ENCODE measurements around the gene TNS1. TPM values are rescaled to one million over a fixed set of nuclear protein-coding genes. Genes with fewer than 3 reads are reported as not detected.

The TNS1 gene
- total and polyA plus RNA-seq, 9 of the 15 experiments (the other 6 are each of a cell fraction or from before 2014, with no cell fraction given): 0.13 to 2.7 (median 0.77) TPM

- FAIRE-seq (no peak), DNase-seq (ENCODE audit: extremely low read depth in 1 of 4, low spot score in 3 of 4) (no peak), ATAC-seq (no peak)
- H4K20me1 ChIP-seq (replicated peaks; ENCODE audit: control insufficient read depth, insufficient read depth, low read length): no peaks in the 10 kb centered on the region
- H3K4me2 ChIP-seq (ENCODE audit: insufficient read depth, low read length): peak overlapping the region; percentile 69; the same call in 1 of the 2 replicates
- TF ChIP-seq ZNF316 (IDR thresholded peaks at IDR 0.05) (peak; percentile 35; the same call in 1 of the 2 replicates), GTF2A2 (tag; IDR thresholded peaks at IDR 0.05) (no peak), RFX5 (IDR thresholded peaks at IDR 0.05; ENCODE audit: low read depth, low read length) (no peak), C11orf30 (IDR thresholded peaks at IDR 0.05; ENCODE audit: low read depth) (0 out of 2 replicates have a peak, but pooled peaks have one; percentile 29), MAFG (tag; conservative IDR thresholded peaks at IDR 0.05) (peak; percentile 11; the same call in 1 of the 2 replicates)
- peaks cover 34% of the 10 kb centered on the region in 2 experiments; a peak in 4 of 5 replicates for H3K4me1 ChIP-seq (replicated peaks in 1 of 2; ENCODE audit: control insufficient read depth in 2 of 2, insufficient read depth in 2 of 2, low read length in 2 of 2)
- ChIA-PET POLR2A (interaction anchor here (0.6 to 1.0 kb wide), 6 partner anchors 10 to 323 kb away, joined by 3 read pairs; no protein-coding TSS in a partner anchor), CTCF (ENCODE audit: low intra/inter-chr PET ratio) (no interaction called here)
- peak overlapping the region; percentile 67 to 89; a peak in 3 of 4 replicates for H3K9ac ChIP-seq (ENCODE audit: insufficient read depth in 1 of 2, low read depth in 2 of 2, low read length in 2 of 2)
- H3K27ac ChIP-seq (ENCODE audit: extremely low read depth, low read depth, low read length): peak overlapping the region; percentile 83
- no peaks in the 10 kb centered on the region for H3K27me3 ChIP-seq (ENCODE audit: control insufficient read depth in 2 of 2, insufficient read depth in 2 of 2, low read length in 2 of 2)
- intact Hi-C loops (cut with micrococcal nuclease) (no loop called here), in situ Hi-C loops (cut with MboI) (no loop called here)
- H3K9me3 ChIP-seq (replicated peaks; ENCODE audit: control insufficient read depth, insufficient read depth, low read depth, low read length): no peaks in the 10 kb centered on the region
- H3K36me3 ChIP-seq (ENCODE audit: control insufficient read depth, insufficient read depth, low read length): no peaks in the 10 kb centered on the region; the same call in 2 of the 3 replicates
- H3K79me2 ChIP-seq (ENCODE audit: control insufficient read depth, insufficient read depth, low read length): no peaks in the 10 kb centered on the region
- H3K9me1 ChIP-seq (ENCODE audit: control insufficient read depth, insufficient read depth, low read length): no peaks in the 10 kb centered on the region
- no peak overlapping the region for H3K4me3 ChIP-seq
- 44% methylated on average over 2 of the region's 4 CpGs for whole genome bisulfite sequencing (ENCODE audit: insufficient coverage, low coverage, missing lambda C conversion rate)
- BruUV-seq (replicated peaks): no TSS peak
- peak overlapping the region; percentile 93 for H2AFZ ChIP-seq (ENCODE audit: low read depth, low read length)
These were observed 175.8 kb downstream of the TNS1 start for GRCh38 chr2:217826991-217827390.

- no peak overlapping the region for H2AFZ ChIP-seq (ENCODE audit: low read depth, low read length)
- H3K79me2 ChIP-seq (ENCODE audit: control insufficient read depth, insufficient read depth, low read length): no peaks in the 10 kb centered on the region
- H3K4me2 ChIP-seq (ENCODE audit: insufficient read depth, low read length): no peak overlapping the region
- BruUV-seq (replicated peaks): no TSS peak
- ATAC-seq: no peak
- WGBS (ENCODE audit: insufficient coverage, low coverage, missing lambda C conversion rate): 92% methylated on average over 4 of the region's 6 CpGs
- H3K27ac ChIP-seq (ENCODE audit: extremely low read depth, low read depth, low read length): no peak overlapping the region; the same call in 2 of the 3 replicates
- no peaks in the 10 kb centered on the region for H3K9me1 ChIP-seq (ENCODE audit: control insufficient read depth, insufficient read depth, low read length)
- FAIRE-seq: no peak
- H3K9me3 ChIP-seq (replicated peaks; ENCODE audit: control insufficient read depth, insufficient read depth, low read depth, low read length): no peaks in the 10 kb centered on the region
- H3K4me3 ChIP-seq: no peak overlapping the region
- CTCF ChIA-PET (ENCODE audit: low intra/inter-chr PET ratio): no interaction called here
- no peak overlapping the region for H3K9ac ChIP-seq (ENCODE audit: insufficient read depth in 1 of 2, low read depth in 2 of 2, low read length in 2 of 2)
- peaks cover 33 to 34% of the 10 kb centered on the region in 2 experiments; a peak in 4 of 5 replicates for H3K4me1 ChIP-seq (replicated peaks in 1 of 2; ENCODE audit: control insufficient read depth in 2 of 2, insufficient read depth in 2 of 2, low read length in 2 of 2)
- no peaks in the 10 kb centered on the region; the same call in 2 of the 3 replicates for H3K36me3 ChIP-seq (ENCODE audit: control insufficient read depth, insufficient read depth, low read length)
- no peaks in the 10 kb centered on the region for H3K27me3 ChIP-seq (ENCODE audit: control insufficient read depth in 2 of 2, insufficient read depth in 2 of 2, low read length in 2 of 2)
- no peak for DNase-seq (ENCODE audit: extremely low read depth in 1 of 4, low spot score in 3 of 4)
- no peaks in the 10 kb centered on the region for H4K20me1 ChIP-seq (replicated peaks; ENCODE audit: control insufficient read depth, insufficient read depth, low read length)
- POLR2A ChIA-PET: interaction anchor here (0.6 kb wide), 2 partner anchors 28 to 51 kb away, joined by 3 read pairs; no protein-coding TSS in a partner anchor
- intact Hi-C loops (cut with micrococcal nuclease): no loop called here
- in situ Hi-C loops (cut with MboI): no loop called here
- TF ChIP-seq ASH1L (IDR thresholded peaks at IDR 0.05; ENCODE audit: borderline replicate concordance, low read depth, partially characterized antibody): no peak
- TF ChIP-seq ZNF395 (CRISPR knock-in tag; IDR thresholded peaks at IDR 0.05): no peak
- TF ChIP-seq MAZ (CRISPR knock-in tag; conservative IDR thresholded peaks at IDR 0.05 in 1 of 2, IDR thresholded peaks at IDR 0.05 in 1 of 2): no peak
- TF ChIP-seq NFYB (IDR thresholded peaks at IDR 0.05; ENCODE audit: extremely low read depth, insufficient read length): no peak
- no peak for TF ChIP-seq ZBTB11 (CRISPR knock-in tag; IDR thresholded peaks at IDR 0.05)
These were observed 176.3 kb downstream of the TNS1 start for GRCh38 chr2:217826520-217826919.

Data from K562 (cell line).